ENCODE results near the gene LPIN2. TPM values are rescaled to one million over a fixed set of nuclear protein-coding genes. Genes with fewer than 3 reads are reported as not detected.

Gene LPIN2
- total RNA-seq, 2 donors from 2014 or later: 19.5 to 120 TPM

DNA sequence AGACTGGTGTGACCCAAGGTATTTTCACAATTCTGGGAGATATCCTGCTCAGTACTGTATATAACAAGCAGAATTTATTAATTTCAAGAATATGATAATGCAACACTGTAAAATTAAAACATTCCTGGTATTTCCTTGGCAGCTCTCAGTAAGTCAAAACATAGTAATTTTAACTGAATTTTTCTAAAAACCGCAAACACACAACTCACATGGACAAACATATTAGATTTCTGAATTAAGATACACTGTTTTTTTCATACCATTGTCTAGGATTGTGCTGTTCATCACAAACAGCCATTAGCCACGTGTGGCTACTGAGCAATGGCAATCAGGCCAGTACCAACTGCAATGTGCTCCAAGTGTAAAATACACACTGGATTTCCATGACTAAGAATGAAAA lies 29.6 kb downstream of the LPIN2 start:
- TF ChIP-seq POLR2AphosphoS5 (IDR thresholded peaks at IDR 0.05) (no peak), CTCF (IDR thresholded peaks at IDR 0.05) (no peak), POLR2A (IDR thresholded peaks at IDR 0.05) (no peak)
- Histone ChIP-seq H3K4me3 (no peak overlapping the region), H3K9me3 (no peaks in the 10 kb centered on the region), H3K27ac (no peak overlapping the region), H3K36me3 (no peaks in the 10 kb centered on the region), H3K27me3 (replicated peaks; ENCODE audit: insufficient read depth) (no peaks in the 10 kb centered on the region), H3K4me1 (replicated peaks) (no peaks in the 10 kb centered on the region)
- no peak for DNase-seq (ENCODE audit: low spot score)
- intact Hi-C loops (cut with DNase I): loop anchor here (10.0 kb wide), 1 partner anchor 48 kb away; no protein-coding TSS in a partner anchor
- WGBS: 87% methylated on average over 2 of the region's 2 CpGs

- Histone ChIP-seq H3K27ac (no peak overlapping the region), H3K9me3 (no peaks in the 10 kb centered on the region), H3K36me3 (no peaks in the 10 kb centered on the region), H3K4me1 (replicated peaks) (no peaks in the 10 kb centered on the region), H3K27me3 (replicated peaks; ENCODE audit: insufficient read depth) (no peaks in the 10 kb centered on the region), H3K4me3 (no peak overlapping the region)
- 88% methylated on average over 2 of the region's 2 CpGs for WGBS
- TF ChIP-seq POLR2AphosphoS5 (IDR thresholded peaks at IDR 0.05): no peak
- TF ChIP-seq POLR2A (IDR thresholded peaks at IDR 0.05): no peak
- no peak for TF ChIP-seq CTCF (IDR thresholded peaks at IDR 0.05)
- no peak for DNase-seq (ENCODE audit: low spot score)
- intact Hi-C loops (cut with DNase I): loop anchor here (10.0 kb wide), 1 partner anchor 48 kb away; no protein-coding TSS in a partner anchor
Observed at GRCh38 chr18:2982452-2983269, 30.3 kb downstream of the LPIN2 start.

DNA sequence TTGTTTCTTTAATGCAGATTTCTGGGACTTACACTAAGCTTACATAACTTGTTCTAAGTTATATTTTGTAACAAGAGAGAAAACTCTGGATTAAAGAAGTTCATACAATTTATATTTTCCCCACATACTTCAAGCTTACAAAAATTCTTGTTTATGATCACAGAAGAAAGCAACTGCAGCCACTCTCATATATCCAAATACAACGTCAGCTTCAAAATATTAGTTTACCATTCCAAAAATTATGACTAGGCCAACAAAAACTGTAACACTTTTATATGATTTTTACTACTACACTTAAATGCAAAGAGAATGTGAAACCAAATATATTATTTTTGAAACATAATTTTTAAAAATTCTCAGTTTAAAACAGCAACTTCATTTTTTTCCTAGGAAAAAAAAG lies 30.9 kb downstream of the LPIN2 start:
- no peaks in the 10 kb centered on the region for H3K27me3 ChIP-seq (replicated peaks; ENCODE audit: insufficient read depth)
- WGBS: 48% methylated on average over 1 of the region's 1 CpG
- intact Hi-C loops (cut with DNase I): loop anchor here (10.0 kb wide), 1 partner anchor 47 kb away; no protein-coding TSS in a partner anchor
- no peaks in the 10 kb centered on the region for H3K4me1 ChIP-seq (replicated peaks)
- no peaks in the 10 kb centered on the region for H3K9me3 ChIP-seq
- no peaks in the 10 kb centered on the region for H3K36me3 ChIP-seq
- DNase-seq (ENCODE audit: low spot score): no peak
- TF ChIP-seq POLR2AphosphoS5 (IDR thresholded peaks at IDR 0.05): no peak
- no peak for TF ChIP-seq CTCF (IDR thresholded peaks at IDR 0.05)
- no peak for TF ChIP-seq POLR2A (IDR thresholded peaks at IDR 0.05)
- H3K27ac ChIP-seq: peak overlapping the region; percentile 48 to 56
- H3K4me3 ChIP-seq: no peak overlapping the region

GRCh38 chr18:2981212-2981728 lies 31.7 kb downstream of the LPIN2 start:
- Histone ChIP-seq H3K27me3 (replicated peaks; ENCODE audit: insufficient read depth) (no peaks in the 10 kb centered on the region), H3K9me3 (no peaks in the 10 kb centered on the region), H3K27ac (peak overlapping the region; percentile 48 to 56), H3K4me3 (no peak overlapping the region), H3K36me3 (no peaks in the 10 kb centered on the region), H3K4me1 (replicated peaks) (no peaks in the 10 kb centered on the region)
- DNase-seq (ENCODE audit: low spot score): no peak
- 21% methylated on average over 6 of the region's 6 CpGs for WGBS
- TF ChIP-seq POLR2A (IDR thresholded peaks at IDR 0.05) (no peak), POLR2AphosphoS5 (IDR thresholded peaks at IDR 0.05) (peak; percentile 64)
- intact Hi-C loops (cut with DNase I): loop anchor here (10.0 kb wide), 1 partner anchor 46 kb away; no protein-coding TSS in a partner anchor

GRCh38 chr18:2979871-2980790 lies 32.8 kb downstream of the LPIN2 start:
- intact Hi-C loops (cut with DNase I): loop anchor here (10.0 kb wide), 1 partner anchor 45 kb away; no protein-coding TSS in a partner anchor
- no peaks in the 10 kb centered on the region for H3K36me3 ChIP-seq
- H3K27me3 ChIP-seq (replicated peaks; ENCODE audit: insufficient read depth): no peaks in the 10 kb centered on the region
- H3K9me3 ChIP-seq: no peaks in the 10 kb centered on the region
- WGBS: 74% methylated on average over 8 of the region's 8 CpGs
- TF ChIP-seq POLR2AphosphoS5 (IDR thresholded peaks at IDR 0.05) (no peak), POLR2A (IDR thresholded peaks at IDR 0.05) (no peak), CTCF (IDR thresholded peaks at IDR 0.05) (no peak)
- no peaks in the 10 kb centered on the region for H3K4me1 ChIP-seq (replicated peaks)
- no peak overlapping the region for H3K4me3 ChIP-seq
- H3K27ac ChIP-seq: peak overlapping the region; percentile 48 to 56
- DNase-seq (ENCODE audit: low spot score): no peak
